Measurements from ENCODE around the gene APC2. TPM values are rescaled to one million over a fixed set of nuclear protein-coding genes. Genes with fewer than 3 reads are reported as not detected.

The APC2 gene
- total and polyA plus RNA-seq, 12 donors: 0.06 to 12.9 (median 0.77) TPM

DNA sequence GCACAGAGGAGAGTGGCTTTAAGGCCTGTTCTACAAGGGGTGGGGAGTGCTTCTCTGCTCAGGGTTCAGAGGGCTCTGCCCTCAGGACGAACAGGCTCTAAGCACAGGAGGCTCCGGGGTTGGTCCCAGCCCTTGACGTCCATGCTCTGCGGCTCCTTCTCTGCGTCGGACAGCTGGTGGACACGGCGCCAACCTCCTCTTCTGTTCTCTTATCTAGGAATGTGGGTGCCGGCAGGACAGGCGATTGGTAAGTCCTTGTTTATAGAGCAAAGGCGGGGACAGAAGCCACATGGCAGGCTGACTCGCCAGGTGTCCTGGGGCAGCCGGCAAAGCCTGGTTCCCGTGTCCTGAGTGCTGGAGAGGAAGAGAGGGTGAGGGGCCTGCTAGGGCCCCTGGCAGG is 20.2 kb upstream of the APC2 start:
- Histone ChIP-seq H3K36me3 (replicated peaks in 1 of 2) (peaks cover 0 to 83% of the 10 kb centered on the region in 2 donors), H3K9me3 (replicated peaks in 1 of 3) (no peaks in the 10 kb centered on the region), H3K27me3 (no peaks in the 10 kb centered on the region), H3K4me3 (no peak overlapping the region), H3K4me1 (replicated peaks in 1 of 2) (peaks cover 8 to 21% of the 10 kb centered on the region in 2 donors), H3K27ac (peak overlapping the region in 4 of 5 donors; percentile 24 to 72 (median 49))
- intact Hi-C loops (cut with DNase I): loop anchor here in 1 of 2 donors (10.0 kb wide), 1 partner anchor 155 kb away; the partner anchor contains the start of gene FAM174C
- TF ChIP-seq POLR2A (IDR thresholded peaks at IDR 0.05): peak in 1 of 2 donors; percentile 24
- TF ChIP-seq CTCF (IDR thresholded peaks at IDR 0.05): no peak
- 51 to 73% (median 62%) methylated on average over 9 to 14 of the region's 14 CpGs for WGBS, 4 donors
- DNase-seq: peak in 6 of 7 donors; percentile 76 to 93 (median 88)

GRCh38 chr19:1430246-1430645 is 19.7 kb upstream of the APC2 start:
- TF ChIP-seq POLR2A (IDR thresholded peaks at IDR 0.05) (no peak), CTCF (IDR thresholded peaks at IDR 0.05) (no peak)
- intact Hi-C loops (cut with DNase I): loop anchor here in 1 of 2 donors (10.0 kb wide), 1 partner anchor 155 kb away; the partner anchor contains the start of gene FAM174C
- no peak for DNase-seq

DNA sequence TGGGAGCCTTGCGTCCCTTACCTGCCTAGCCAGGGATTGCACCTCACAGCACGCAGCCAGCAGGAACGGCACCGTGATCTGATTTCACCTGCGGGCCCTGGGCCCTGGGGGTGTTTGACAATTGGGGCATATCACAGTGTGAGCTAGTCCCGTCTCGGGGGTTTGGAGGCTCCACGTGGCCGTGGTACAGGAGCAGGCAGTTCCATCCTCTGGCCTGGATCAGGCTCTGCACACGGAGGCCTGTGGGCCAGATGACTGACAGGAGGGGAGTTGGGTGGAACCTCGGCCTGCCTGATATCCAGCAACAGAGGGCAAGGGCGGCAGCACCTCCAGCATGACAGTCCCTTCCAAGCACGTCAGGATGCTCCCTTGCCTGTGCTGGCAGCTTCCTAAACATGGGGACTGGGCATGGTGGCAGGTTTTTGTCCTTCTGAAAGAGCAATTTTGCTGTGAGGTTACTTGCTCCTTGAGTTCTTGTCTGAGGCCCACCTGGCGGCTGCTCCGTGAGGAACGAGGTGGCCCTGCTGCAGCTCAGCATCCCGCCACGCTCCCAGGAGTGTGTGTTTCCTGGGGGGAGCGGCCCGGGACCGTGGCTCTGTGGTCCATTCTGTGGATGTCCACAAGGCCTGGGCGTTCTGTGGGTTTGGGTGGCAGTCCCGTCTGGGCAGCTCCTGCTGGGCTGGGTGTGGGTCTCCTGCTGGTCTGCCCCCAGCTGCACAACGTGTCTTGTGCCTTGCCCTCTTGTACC is 18.0 kb upstream of the APC2 start:
- DNase-seq: no peak
- Histone ChIP-seq H3K4me1 (replicated peaks in 1 of 2) (peaks cover 8 to 14% of the 10 kb centered on the region in 2 donors), H3K27ac (no peak overlapping the region), H3K4me3 (no peak overlapping the region), H3K9me3 (replicated peaks in 1 of 3) (no peaks in the 10 kb centered on the region), H3K27me3 (no peaks in the 10 kb centered on the region), H3K36me3 (replicated peaks in 1 of 2) (peaks cover 0 to 77% of the 10 kb centered on the region in 2 donors)
- WGBS, 4 donors: 84 to 94% (median 91%) methylated on average over 12 to 24 of the region's 24 CpGs
- TF ChIP-seq POLR2A (IDR thresholded peaks at IDR 0.05) (no peak), CTCF (IDR thresholded peaks at IDR 0.05) (no peak)
- intact Hi-C loops (cut with DNase I): loop anchor here in 1 of 2 donors (10.0 kb wide), 1 partner anchor 157 kb away; the partner anchor contains the start of gene FAM174C

More at GRCh38 chr19:1430246-1430645, 19.7 kb upstream of the APC2 start:
- peaks cover 0 to 82% of the 10 kb centered on the region in 2 donors for H3K36me3 ChIP-seq (replicated peaks in 1 of 2)
- no peaks in the 10 kb centered on the region for H3K9me3 ChIP-seq (replicated peaks in 1 of 3)
- H3K27ac ChIP-seq: peak overlapping the region in 4 of 5 donors; percentile 7 to 72 (median 42)
- 86 to 93% (median 92%) methylated on average over 2 to 14 of the region's 14 CpGs for WGBS, 4 donors
- H3K27me3 ChIP-seq: no peaks in the 10 kb centered on the region
- H3K4me3 ChIP-seq: no peak overlapping the region
- H3K4me1 ChIP-seq (replicated peaks in 1 of 2): peaks cover 8 to 16% of the 10 kb centered on the region in 2 donors

- H3K4me3 ChIP-seq: no peak overlapping the region
- WGBS, 4 donors: 87 to 96% (median 90%) methylated on average over 16 of the region's 16 CpGs
- peaks cover 8 to 14% of the 10 kb centered on the region in 2 donors for H3K4me1 ChIP-seq (replicated peaks in 1 of 2)
- H3K36me3 ChIP-seq (replicated peaks in 1 of 2): peaks cover 0 to 77% of the 10 kb centered on the region in 2 donors
- no peak for DNase-seq
- TF ChIP-seq POLR2A (IDR thresholded peaks at IDR 0.05) (no peak), CTCF (IDR thresholded peaks at IDR 0.05) (no peak)
- no peaks in the 10 kb centered on the region for H3K9me3 ChIP-seq (replicated peaks in 1 of 3)
- intact Hi-C loops (cut with DNase I): loop anchor here in 1 of 2 donors (10.0 kb wide), 1 partner anchor 158 kb away; the partner anchor contains the start of gene FAM174C
- no peak overlapping the region for H3K27ac ChIP-seq
- no peaks in the 10 kb centered on the region for H3K27me3 ChIP-seq
These were observed 17.4 kb upstream of the APC2 start for GRCh38 chr19:1432507-1432887.
